K562 (cell line): ENCODE measurements around the gene RIPOR2. TPM values are rescaled to one million over a fixed set of nuclear protein-coding genes. Genes with fewer than 3 reads are reported as not detected.

Experiments used
- ATAC-seq: fragments of 200-7000 bp; cut with Tn5 transposase; 3 replicates; pipeline ENCODE4 v1.9.1; 2020; ENCODE audit warnings: moderate library complexity
- BruUV-seq: library from RNA; stranded (reverse); fragments of 400-500 nt; replicated peaks from 2 replicates; lab custom pipeline; 2021; lab: Mats Ljungman, UMichigan
- CTCF ChIA-PET: fragments of 300-600 bp; formaldehyde crosslinking; extraction: SDS; loops from one replicate; lab custom pipeline; 2021; ENCODE audit warnings: low intra/inter-chr PET ratio; lab: Yijun Ruan, JAX
- POLR2A ChIA-PET: fragments of 300-600, 350-650 bp; sonication (Branson Sonifier 250); formaldehyde crosslinking; extraction: SDS; loops from one replicate; lab custom pipeline; 2021; ENCODE audit warnings: antibody characterized with exemption, inconsistent platforms; lab: Yijun Ruan, JAX
- DNase-seq, 4 experiments: peaks; one replicate each; pipeline versions ENCODE4 v3.0.0 to v3.0.0-alpha.2; 2011 to 2018; ENCODE audit warnings: low spot score in 3 of 4, mixed read lengths in 3 of 4; ENCODE audit errors: extremely low read depth in 1 of 4
- FAIRE-seq: peaks from 2 replicates; lab custom pipeline; 2011; peaks lifted over from hg19 to GRCh38; lab: Jason Lieb, UNC
- H2AFZ ChIP-seq: 2 replicates; pipeline ENCODE4 v1.6.0; 2011; ENCODE audit warnings: low read depth, low read length, control low read depth, inconsistent platforms
- H3K27ac ChIP-seq: fragments of 200-600 bp; 3 replicates; pipeline ENCODE4 v1.8.0; 2011; ENCODE audit warnings: low read depth, mild to moderate bottlenecking, control low read depth, inconsistent platforms, low read length, moderate library complexity, mixed read lengths; ENCODE audit errors: extremely low read depth
- H3K27me3 ChIP-seq, 2 experiments: fragments of 300-600 bp in 1 of 2; 2 replicates in 1 of 2; 3 replicates in 1 of 2; pipeline versions ENCODE4 v1.6.0 to v1.8.0; 2011; ENCODE audit warnings: inconsistent platforms in 2 of 2, low read length in 2 of 2, mild to moderate bottlenecking in 1 of 2, mixed read lengths in 1 of 2, moderate library complexity in 1 of 2; ENCODE audit not compliant: control insufficient read depth in 2 of 2, insufficient read depth in 2 of 2
- H3K36me3 ChIP-seq: fragments of 300-600 bp; 3 replicates; pipeline ENCODE4 v1.8.0; 2011; ENCODE audit warnings: mild to moderate bottlenecking, low read length, inconsistent platforms; ENCODE audit not compliant: control insufficient read depth, insufficient read depth
- H3K4me1 ChIP-seq, 2 experiments: fragments of 200-600 bp in 1 of 2; replicated peaks in 1 of 2; 2 replicates in 1 of 2; 3 replicates in 1 of 2; pipeline versions ENCODE4 v1.5.1 to v1.8.0; 2011; ENCODE audit warnings: inconsistent platforms in 2 of 2, low read length in 2 of 2, mild to moderate bottlenecking in 1 of 2, mixed read lengths in 1 of 2, moderate library complexity in 1 of 2; ENCODE audit not compliant: control insufficient read depth in 2 of 2, insufficient read depth in 2 of 2
- H3K4me2 ChIP-seq: 2 replicates; pipeline ENCODE4 v1.6.1; 2011; ENCODE audit warnings: low read length, control low read depth, inconsistent platforms, mixed read lengths; ENCODE audit not compliant: insufficient read depth
- H3K4me3 ChIP-seq: fragments of 200-600 bp; sonication (generic), shearing (Covaris generic); 2 replicates; pipeline ENCODE4 v1.5.1; 2016; ENCODE audit warnings: control low read depth, inconsistent platforms
- H3K79me2 ChIP-seq: fragments of 200-600 bp; 3 replicates; pipeline ENCODE4 v1.8.0; 2011; ENCODE audit warnings: low read length, inconsistent platforms; ENCODE audit not compliant: control insufficient read depth, insufficient read depth
- H3K9ac ChIP-seq, 2 experiments: 2 replicates each; pipeline versions ENCODE4 v1.6.0 to v1.6.1; 2011; ENCODE audit warnings: low read depth in 2 of 2, low read length in 2 of 2, control low read depth in 1 of 2, inconsistent platforms in 1 of 2, mild to moderate bottlenecking in 1 of 2, mixed read lengths in 1 of 2; ENCODE audit not compliant: insufficient read depth in 1 of 2
- H3K9me1 ChIP-seq: one replicate; pipeline ENCODE4 v1.6.0; 2011; ENCODE audit warnings: inconsistent platforms, mild to moderate bottlenecking, low read length, moderate library complexity; ENCODE audit not compliant: control insufficient read depth, insufficient read depth
- H3K9me3 ChIP-seq: replicated peaks from 2 replicates; pipeline ENCODE4 v1.5.1; 2011; ENCODE audit warnings: low read depth, low read length, inconsistent platforms; ENCODE audit not compliant: control insufficient read depth, insufficient read depth
- H4K20me1 ChIP-seq: replicated peaks from 2 replicates; pipeline ENCODE4 v1.6.1; 2011; ENCODE audit warnings: low read length, inconsistent platforms, mixed read lengths; ENCODE audit not compliant: control insufficient read depth, insufficient read depth
- ATF1 ChIP-seq, 2 experiments: fragments of 450-650 bp in 1 of 2; IDR thresholded peaks; 2 replicates each; pipeline ENCODE4 v1.6.1; 2016; ENCODE audit warnings: missing compliant biosample characterization in 1 of 2, missing genetic modification characterization in 1 of 2
- BRF1 ChIP-seq: IDR thresholded peaks from 3 replicates; pipeline ENCODE4 v1.6.1; 2011; ENCODE audit warnings: borderline replicate concordance, mild to moderate bottlenecking; ENCODE audit not compliant: insufficient read length; ENCODE audit errors: extremely low read depth
- DLX4 ChIP-seq: fragments of 250-450 bp; sonication (Bioruptor Pico); IDR thresholded peaks from 2 replicates; pipeline ENCODE4 v1.6.1; 2021; ENCODE audit warnings: mild to moderate bottlenecking
- KAT8 ChIP-seq: fragments of 450-650 bp; IDR thresholded peaks from 2 replicates; pipeline ENCODE4 v1.6.1; 2016; ENCODE audit warnings: low read depth, mild to moderate bottlenecking
- MXI1 ChIP-seq: IDR thresholded peaks from 2 replicates; pipeline ENCODE4 v1.6.1; 2011; ENCODE audit warnings: low read depth, mild to moderate bottlenecking, improper control_type of control experiment, low read length
- NFYB ChIP-seq: IDR thresholded peaks from 2 replicates; pipeline ENCODE4 v1.6.1; 2011; ENCODE audit warnings: mild to moderate bottlenecking, moderate library complexity; ENCODE audit not compliant: insufficient read length; ENCODE audit errors: extremely low read depth
- THRAP3 ChIP-seq: fragments of 450-650 bp; IDR thresholded peaks from 2 replicates; pipeline ENCODE4 v1.6.1; 2016; ENCODE audit warnings: mild to moderate bottlenecking, inconsistent platforms, borderline replicate concordance
- XRCC3 ChIP-seq: fragments of 450-650 bp; IDR thresholded peaks from 2 replicates; pipeline ENCODE4 v1.6.1; 2017; ENCODE audit warnings: mild to moderate bottlenecking, moderate library complexity
- ZC3H11A ChIP-seq: IDR thresholded peaks from 2 replicates; pipeline ENCODE4 v1.6.1; 2012; ENCODE audit warnings: low read depth, low read length, improper control_type of control experiment
- whole genome bisulfite sequencing: fragments of 100-300 bp; shearing (Covaris generic); methylation state at CpG from one replicate; pipeline ENCODE4 v1.1.6; 2016; ENCODE audit warnings: low coverage, mixed read lengths; ENCODE audit not compliant: insufficient coverage; ENCODE audit errors: missing lambda C conversion rate; 5-methylcytosine and 5-hydroxymethylcytosine counted together
- in situ Hi-C: fragments of 300-500 bp; cut with MboI; formaldehyde crosslinking; loops from 4 replicates; pipeline ENCODE4 v1.15.0; 2018; ENCODE audit warnings: inconsistent platforms, mixed read lengths
- intact Hi-C: fragments of 100-400 bp; cut with micrococcal nuclease; formaldehyde crosslinking; loops from 2 replicates; pipeline ENCODE4 v1.14.2; 2022
- polyA plus RNA-seq, 8 experiments: library from polyadenylated mRNA; depleted of rRNA in 4 of 8; stranded (reverse) in 5 of 8; unstranded in 3 of 8; fragments of >200 nt; fragmentation: Nextera tagmentation in 2 of 8; fragmentation: Illumina TruSeq in 1 of 8; extraction: Ambion mirVana in 2 of 8; extraction: Trizol in 1 of 8; gene quantifications; 2 replicates each; pipeline versions ENCODE4 v1.2.1 to v1.2.3, GENCODE V29; 2011 to 2014; ENCODE audit warnings: inconsistent platforms in 1 of 8, missing spikeins in 1 of 8
- total RNA-seq, 7 experiments: library from RNA; depleted of rRNA in 6 of 7; stranded (reverse); fragments of >200 nt in 6 of 7; fragmentation: Illumina TruSeq in 2 of 7; extraction: Trizol in 2 of 7; gene quantifications; 2 replicates each; pipeline versions ENCODE4 v1.2.1 to v1.2.3, GENCODE V29; 2011 to 2021; ENCODE audit warnings: low replicate concordance in 1 of 7

RIPOR2 gene
- total and polyA plus RNA-seq, 9 of the 15 experiments (the other 6 are each of a cell fraction or from before 2014, with no cell fraction given) = 0.04 to 1.0 (median 0.47) TPM; not detected in 2

GRCh38 chr6:24867104-24867703 lies 68.6 kb downstream of the RIPOR2 start:
- H3K9me3 ChIP-seq = no peaks in the 10 kb centered on the region
- no peak overlapping the region for H2AFZ ChIP-seq
- intact Hi-C loops = no loop called here
- no peaks in the 10 kb centered on the region for H3K9me1 ChIP-seq
- no peaks in the 10 kb centered on the region for H3K79me2 ChIP-seq
- no peak overlapping the region for H3K27ac ChIP-seq
- no peak for DNase-seq
- CTCF ChIA-PET = interaction anchor here (0.6 kb wide), 1 partner anchor 13 kb away, joined by 4 read pairs; no protein-coding TSS in a partner anchor
- no peak overlapping the region for H3K4me2 ChIP-seq
- H4K20me1 ChIP-seq = no peaks in the 10 kb centered on the region
- POLR2A ChIA-PET = no interaction called here
- TF ChIP-seq NFYB = no peak
- TF ChIP-seq DLX4 (CRISPR knock-in tag) = no peak
- no peak for TF ChIP-seq ZC3H11A
- TF ChIP-seq, all 486 proteins: peak for 0
- FAIRE-seq (no peak), ATAC-seq (no peak)
- Histone ChIP-seq H3K4me3 (no peak overlapping the region), H3K36me3 (no peaks in the 10 kb centered on the region), H3K9ac (no peak overlapping the region), H3K27me3 (peaks cover 0 to 10% of the 10 kb centered on the region in 2 experiments; a peak in 3 of 5 replicates), H3K4me1 (no peaks in the 10 kb centered on the region)
- no TSS peak for BruUV-seq
- WGBS = 0% methylated on average over 3 of the region's 3 CpGs
- in situ Hi-C loops = no loop called here

- no TSS peak for BruUV-seq
- Histone ChIP-seq H3K79me2 (no peaks in the 10 kb centered on the region), H3K27ac (no peak overlapping the region), H3K9me3 (no peaks in the 10 kb centered on the region), H3K36me3 (no peaks in the 10 kb centered on the region), H3K27me3 (peaks cover 0 to 5% of the 10 kb centered on the region in 2 experiments; a peak in 4 of 5 replicates), H3K9me1 (no peaks in the 10 kb centered on the region), H2AFZ (no peak overlapping the region), H3K4me3 (no peak overlapping the region), H4K20me1 (no peaks in the 10 kb centered on the region), H3K4me1 (no peaks in the 10 kb centered on the region), H3K9ac (no peak overlapping the region), H3K4me2 (no peak overlapping the region)
- DNase-seq (no peak), FAIRE-seq (no peak), ATAC-seq (no peak)
- TF ChIP-seq XRCC3 (no peak), KAT8 (no peak), THRAP3 (no peak), BRF1 (no peak), ATF1 (CRISPR knock-in tag; IDR thresholded peaks at IDR 0.05) (no peak), ATF1 (tag; IDR thresholded peaks at IDR 0.05) (no peak), MXI1 (no peak)
- in situ Hi-C loops = no loop called here
- under 1% methylated on average over 6 of the region's 6 CpGs for WGBS
- CTCF ChIA-PET = no interaction called here
- intact Hi-C loops = no loop called here
- POLR2A ChIA-PET = no interaction called here
These were observed 70.6 kb downstream of the RIPOR2 start for GRCh38 chr6:24865161-24865560.
